ENCODE data around the gene YWHAE.

YWHAE gene

GRCh38 chr17:1376061-1376460, 24.0 kb downstream of the YWHAE start:
- Histone ChIP-seq H3K27me3 (replicated peaks in 2 of 5; ENCODE audit: control insufficient read depth in 4 of 5, insufficient read depth in 5 of 5, low read length in 4 of 5) (no peaks in the 10 kb centered on the region), H3K4me3 (ENCODE audit: control insufficient read depth in 1 of 7, extremely low read depth in 1 of 7, insufficient read depth in 4 of 7, low read depth in 2 of 7, low read length in 6 of 7) (no peak overlapping the region), H3K9me3 (ENCODE audit: control extremely low read depth in 1 of 5, control insufficient read depth in 4 of 5, insufficient read depth in 2 of 5, low read depth in 1 of 5, low read length in 4 of 5) (no peaks in the 10 kb centered on the region), H3K27ac (ENCODE audit: insufficient read depth in 1 of 2, low read depth in 1 of 2, low read length in 2 of 2, poor library complexity in 1 of 2, severe bottlenecking in 2 of 2) (no peak overlapping the region), H3K4me1 (ENCODE audit: control extremely low read depth in 1 of 4, control insufficient read depth in 4 of 4, insufficient read depth in 4 of 4, low read length in 3 of 4) (peaks cover 0 to 19% (median 6%) of the 10 kb centered on the region in 4 experiments), H3K36me3 (ENCODE audit: control insufficient read depth in 4 of 4, insufficient read depth in 4 of 4, low read length in 3 of 4) (peaks cover 0 to 43% (median 17%) of the 10 kb centered on the region in 4 experiments)
- CTCF ChIA-PET, result interaction anchor here (1.4 to 2.4 kb wide), 4 partner anchors 10 to 320 kb away, joined by 3 to 18 read pairs (median 5); no protein-coding TSS in a partner anchor
- DNase-seq, result no peak
- POLR2A ChIA-PET, result interaction anchor here (0.5 kb wide), 1 partner anchor 80 kb away, joined by 3 read pairs; the partner anchor contains the start of gene CRK
- no CpG with 5 or more reads among the region's 5 CpGs for WGBS (ENCODE audit: insufficient coverage)

- Histone ChIP-seq H3K4me1 (ENCODE audit: control extremely low read depth in 1 of 4, control insufficient read depth in 4 of 4, insufficient read depth in 4 of 4, low read length in 3 of 4) (peaks cover 0 to 19% (median 6%) of the 10 kb centered on the region in 4 experiments), H3K4me3 (ENCODE audit: control insufficient read depth in 1 of 7, extremely low read depth in 1 of 7, insufficient read depth in 4 of 7, low read depth in 2 of 7, low read length in 6 of 7) (no peak overlapping the region), H3K36me3 (ENCODE audit: control insufficient read depth in 4 of 4, insufficient read depth in 4 of 4, low read length in 3 of 4) (peaks cover 0 to 43% (median 18%) of the 10 kb centered on the region in 4 experiments), H3K27me3 (replicated peaks in 2 of 5; ENCODE audit: control insufficient read depth in 4 of 5, insufficient read depth in 5 of 5, low read length in 4 of 5) (no peaks in the 10 kb centered on the region), H3K9me3 (ENCODE audit: control extremely low read depth in 1 of 5, control insufficient read depth in 4 of 5, insufficient read depth in 2 of 5, low read depth in 1 of 5, low read length in 4 of 5) (no peaks in the 10 kb centered on the region), H3K27ac (ENCODE audit: insufficient read depth in 1 of 2, low read depth in 1 of 2, low read length in 2 of 2, poor library complexity in 1 of 2, severe bottlenecking in 2 of 2) (no peak overlapping the region)
- POLR2A ChIA-PET, result no interaction called here
- no CpG with 5 or more reads among the region's 2 CpGs for WGBS (ENCODE audit: insufficient coverage)
- DNase-seq, result no peak
- CTCF ChIA-PET, result interaction anchor here (1.8 to 2.0 kb wide), 2 partner anchors 10 kb away, joined by 7 read pairs; no protein-coding TSS in a partner anchor
Measured at GRCh38 chr17:1375615-1376014, 24.4 kb downstream of the YWHAE start.

GRCh38 chr17:1374431-1375177, 25.4 kb downstream of the YWHAE start:
- ChIA-PET POLR2A (interaction anchor here (0.6 kb wide), 1 partner anchor 659 kb away, joined by 4 read pairs; no protein-coding TSS in a partner anchor), CTCF (interaction anchor here (1.8 kb wide), 1 partner anchor 9 kb away, joined by 7 read pairs; no protein-coding TSS in a partner anchor)
- no peak overlapping the region for H3K27ac ChIP-seq (ENCODE audit: insufficient read depth in 1 of 2, low read depth in 1 of 2, low read length in 2 of 2, poor library complexity in 1 of 2, severe bottlenecking in 2 of 2)
- 93% methylated on average over 6 of the region's 10 CpGs for WGBS (ENCODE audit: insufficient coverage)
- no peaks in the 10 kb centered on the region for H3K9me3 ChIP-seq (ENCODE audit: control extremely low read depth in 1 of 5, control insufficient read depth in 4 of 5, insufficient read depth in 2 of 5, low read depth in 1 of 5, low read length in 4 of 5)
- H3K4me1 ChIP-seq (ENCODE audit: control extremely low read depth in 1 of 4, control insufficient read depth in 4 of 4, insufficient read depth in 4 of 4, low read length in 3 of 4), result peaks cover 0 to 13% (median 6%) of the 10 kb centered on the region in 4 experiments
- no peak overlapping the region for H3K4me3 ChIP-seq (ENCODE audit: control insufficient read depth in 1 of 7, extremely low read depth in 1 of 7, insufficient read depth in 4 of 7, low read depth in 2 of 7, low read length in 6 of 7)
- peaks cover 0 to 43% (median 18%) of the 10 kb centered on the region in 4 experiments for H3K36me3 ChIP-seq (ENCODE audit: control insufficient read depth in 4 of 4, insufficient read depth in 4 of 4, low read length in 3 of 4)
- H3K27me3 ChIP-seq (replicated peaks in 2 of 5; ENCODE audit: control insufficient read depth in 4 of 5, insufficient read depth in 5 of 5, low read length in 4 of 5), result no peaks in the 10 kb centered on the region
- no peak for DNase-seq

DNA sequence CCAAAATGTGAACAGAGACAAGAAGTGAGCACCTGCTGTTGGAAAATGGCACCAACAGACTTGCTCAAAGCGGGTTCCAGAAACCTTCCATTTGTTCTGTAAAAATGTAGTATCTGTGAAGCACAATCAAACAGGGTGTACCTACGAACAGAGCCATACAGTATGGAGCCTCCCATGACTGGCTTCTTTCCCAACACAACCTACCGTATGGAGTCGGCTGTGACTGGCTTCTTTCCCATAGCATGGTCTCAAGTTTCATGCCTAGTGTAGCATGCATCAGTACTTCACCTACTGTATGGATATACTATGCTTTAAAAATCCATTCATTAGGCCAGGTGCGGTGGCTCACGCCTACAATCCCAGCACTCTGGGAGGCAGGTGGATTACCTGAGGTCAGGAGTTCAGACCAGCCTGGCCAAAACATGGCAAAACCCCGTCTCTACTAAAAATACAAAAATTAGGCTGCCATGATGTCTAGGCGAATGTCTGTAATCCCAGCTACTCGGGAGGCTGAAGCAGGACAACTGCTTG, 26.2 kb downstream of the YWHAE start:
- ChIA-PET CTCF (interaction anchor here (1.8 kb wide), 1 partner anchor 8 kb away, joined by 7 read pairs; no protein-coding TSS in a partner anchor), POLR2A (no interaction called here)
- Histone ChIP-seq H3K27ac (ENCODE audit: insufficient read depth in 1 of 2, low read depth in 1 of 2, low read length in 2 of 2, poor library complexity in 1 of 2, severe bottlenecking in 2 of 2) (no peak overlapping the region), H3K36me3 (ENCODE audit: control insufficient read depth in 4 of 4, insufficient read depth in 4 of 4, low read length in 3 of 4) (peaks cover 0 to 41% (median 19%) of the 10 kb centered on the region in 4 experiments), H3K9me3 (ENCODE audit: control extremely low read depth in 1 of 5, control insufficient read depth in 4 of 5, insufficient read depth in 2 of 5, low read depth in 1 of 5, low read length in 4 of 5) (no peaks in the 10 kb centered on the region), H3K4me1 (ENCODE audit: control extremely low read depth in 1 of 4, control insufficient read depth in 4 of 4, insufficient read depth in 4 of 4, low read length in 3 of 4) (peaks cover 0 to 13% (median 6%) of the 10 kb centered on the region in 4 experiments), H3K4me3 (ENCODE audit: control insufficient read depth in 1 of 7, extremely low read depth in 1 of 7, insufficient read depth in 4 of 7, low read depth in 2 of 7, low read length in 6 of 7) (no peak overlapping the region), H3K27me3 (replicated peaks in 2 of 5; ENCODE audit: control insufficient read depth in 4 of 5, insufficient read depth in 5 of 5, low read length in 4 of 5) (no peaks in the 10 kb centered on the region)
- no peak for DNase-seq
- 96% methylated on average over 9 of the region's 9 CpGs for WGBS (ENCODE audit: insufficient coverage)

DNA sequence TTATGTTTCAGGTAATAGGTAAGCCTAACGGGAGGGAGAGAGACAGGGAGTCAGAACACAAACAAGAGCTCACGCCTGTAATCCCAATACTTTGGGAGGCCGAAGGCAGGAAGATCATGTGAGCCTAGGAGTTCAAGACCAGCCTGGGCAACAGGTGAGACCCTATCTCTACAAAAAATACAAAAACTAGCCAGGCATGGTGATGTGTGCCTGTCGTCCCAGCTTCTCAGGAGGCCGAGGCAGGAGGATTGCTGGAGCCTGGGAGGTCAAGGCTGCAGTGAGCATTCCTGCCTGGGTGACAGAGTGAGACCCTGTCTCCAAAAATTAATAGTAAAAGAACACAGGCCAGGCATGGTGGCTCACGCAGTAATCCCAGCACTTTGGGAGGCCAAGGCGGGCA, 27.4 kb downstream of the YWHAE start:
- ChIA-PET POLR2A (interaction anchor here (1.0 kb wide), 1 partner anchor 19 kb away, joined by 4 read pairs; no protein-coding TSS in a partner anchor), CTCF (interaction anchor here (1.2 to 2.2 kb wide), 4 partner anchors 7 to 104 kb away, joined by 3 to 14 read pairs (median 4); no protein-coding TSS in a partner anchor)
- Histone ChIP-seq H3K27me3 (replicated peaks in 2 of 5; ENCODE audit: control insufficient read depth in 4 of 5, insufficient read depth in 5 of 5, low read length in 4 of 5) (no peaks in the 10 kb centered on the region), H3K27ac (ENCODE audit: insufficient read depth in 1 of 2, low read depth in 1 of 2, low read length in 2 of 2, poor library complexity in 1 of 2, severe bottlenecking in 2 of 2) (no peak overlapping the region), H3K9me3 (ENCODE audit: control extremely low read depth in 1 of 5, control insufficient read depth in 4 of 5, insufficient read depth in 2 of 5, low read depth in 1 of 5, low read length in 4 of 5) (no peaks in the 10 kb centered on the region), H3K36me3 (ENCODE audit: control insufficient read depth in 4 of 4, insufficient read depth in 4 of 4, low read length in 3 of 4) (peaks cover 0 to 31% (median 15%) of the 10 kb centered on the region in 4 experiments), H3K4me1 (ENCODE audit: control extremely low read depth in 1 of 4, control insufficient read depth in 4 of 4, insufficient read depth in 4 of 4, low read length in 3 of 4) (peaks cover 0 to 13% (median 6%) of the 10 kb centered on the region in 4 experiments), H3K4me3 (ENCODE audit: control insufficient read depth in 1 of 7, extremely low read depth in 1 of 7, insufficient read depth in 4 of 7, low read depth in 2 of 7, low read length in 6 of 7) (no peak overlapping the region)
- WGBS (ENCODE audit: insufficient coverage), result 94% methylated on average over 7 of the region's 7 CpGs
- no peak for DNase-seq

- no peak for DNase-seq
- Histone ChIP-seq H3K27ac (ENCODE audit: insufficient read depth in 1 of 2, low read depth in 1 of 2, low read length in 2 of 2, poor library complexity in 1 of 2, severe bottlenecking in 2 of 2) (no peak overlapping the region), H3K36me3 (ENCODE audit: control insufficient read depth in 4 of 4, insufficient read depth in 4 of 4, low read length in 3 of 4) (peaks cover 0 to 28% (median 13%) of the 10 kb centered on the region in 4 experiments), H3K4me1 (ENCODE audit: control extremely low read depth in 1 of 4, control insufficient read depth in 4 of 4, insufficient read depth in 4 of 4, low read length in 3 of 4) (peaks cover 0 to 11% (median 5%) of the 10 kb centered on the region in 4 experiments), H3K4me3 (ENCODE audit: control insufficient read depth in 1 of 7, extremely low read depth in 1 of 7, insufficient read depth in 4 of 7, low read depth in 2 of 7, low read length in 6 of 7) (no peak overlapping the region), H3K27me3 (replicated peaks in 2 of 5; ENCODE audit: control insufficient read depth in 4 of 5, insufficient read depth in 5 of 5, low read length in 4 of 5) (no peaks in the 10 kb centered on the region), H3K9me3 (ENCODE audit: control extremely low read depth in 1 of 5, control insufficient read depth in 4 of 5, insufficient read depth in 2 of 5, low read depth in 1 of 5, low read length in 4 of 5) (no peaks in the 10 kb centered on the region)
- 94% methylated on average over 10 of the region's 17 CpGs for WGBS (ENCODE audit: insufficient coverage)
- ChIA-PET CTCF (interaction anchor here (1.2 to 2.2 kb wide), 7 partner anchors 8 to 145 kb away, joined by 3 to 14 read pairs (median 4); partner anchors contain the start of gene INPP5K), POLR2A (interaction anchor here (0.5 to 1.3 kb wide), 3 partner anchors 10 to 29 kb away, joined by 3 to 5 read pairs (median 4); no protein-coding TSS in a partner anchor)
Measured at GRCh38 chr17:1371893-1372590, 28.0 kb downstream of the YWHAE start.

Measured in common myeloid progenitor, CD34-positive (primary cell).